Liver (tissue), 3 donors: ENCODE data around the gene NAPA.

Experiments
- ATF3 ChIP-seq: IDR thresholded peaks from 2 replicates; pipeline ENCODE4 v1.6.1; 2016; ENCODE audit warnings: antibody characterized with exemption
- CTCF ChIP-seq: fragments of 150-350 bp; IDR thresholded peaks from 2 replicates; pipeline ENCODE4 v1.5.1; 2017; ENCODE audit warnings: improper control_type of control experiment, low read depth, low read length; ENCODE audit not compliant: missing input control
- HNF4A ChIP-seq, 2 donors: conservative IDR thresholded peaks; 2 replicates each; pipeline ENCODE4 v1.6.1; 2016; ENCODE audit warnings: antibody characterized with exemption in 2 of 2, mild to moderate bottlenecking in 2 of 2
- MAX ChIP-seq: IDR thresholded peaks from 2 replicates; pipeline ENCODE4 v1.6.1; 2016; ENCODE audit warnings: antibody characterized with exemption
- SP1 ChIP-seq: IDR thresholded peaks from 2 replicates; pipeline ENCODE4 v1.6.1; 2018; ENCODE audit warnings: antibody characterized with exemption, mild to moderate bottlenecking
- TAF1 ChIP-seq: conservative IDR thresholded peaks from 2 replicates; pipeline ENCODE4 v1.6.1; 2016; ENCODE audit warnings: antibody characterized with exemption, mild to moderate bottlenecking
- ZBTB33 ChIP-seq: IDR thresholded peaks from 2 replicates; pipeline ENCODE4 v1.6.1; 2016; ENCODE audit warnings: antibody characterized with exemption
- donor health status: healthy.
- donor health status: healthy.

GRCh38 chr19:47465957-47466356 is 48.9 kb downstream of the NAPA start:
- no peak for TF ChIP-seq CTCF
- TF ChIP-seq ZBTB33 = no peak
- TF ChIP-seq MAX = no peak
- no peak for TF ChIP-seq ATF3
- TF ChIP-seq TAF1 = no peak
- TF ChIP-seq SP1 = no peak
- TF ChIP-seq HNF4A (conservative IDR thresholded peaks at IDR 0.05) = no peak
